ENCODE measurements around the gene NECTIN2.
"Not testable (repeated sequence)": the region's sequence is repeated elsewhere in the genome, so short reads cannot be mapped to it uniquely, and the experiment has no call there.

Gene NECTIN2

GRCh38 chr19:44847144-44848035 is 1.3 kb downstream of the NECTIN2 start:
- DNase-seq (ENCODE audit: low read depth in 1 of 2, low spot score in 1 of 2), result peak in 1 of 2 experiments; percentile 85
- TF ChIP-seq JUND (IDR thresholded peaks at IDR 0.05; ENCODE audit: low read depth), result no peak
- in situ Hi-C loops (cut with HindIII; ENCODE audit: low pct_unique_long_range_greater_than_20kb, low sequenced_read_pairs), result no loop called here

- in situ Hi-C loops (cut with HindIII; ENCODE audit: low pct_unique_long_range_greater_than_20kb, low sequenced_read_pairs), result no loop called here
- no peak for TF ChIP-seq JUND (IDR thresholded peaks at IDR 0.05; ENCODE audit: low read depth)
- DNase-seq (ENCODE audit: low read depth in 1 of 2, low spot score in 1 of 2), result no peak
These were observed 2.1 kb downstream of the NECTIN2 start for GRCh38 chr19:44848036-44848811.

DNA sequence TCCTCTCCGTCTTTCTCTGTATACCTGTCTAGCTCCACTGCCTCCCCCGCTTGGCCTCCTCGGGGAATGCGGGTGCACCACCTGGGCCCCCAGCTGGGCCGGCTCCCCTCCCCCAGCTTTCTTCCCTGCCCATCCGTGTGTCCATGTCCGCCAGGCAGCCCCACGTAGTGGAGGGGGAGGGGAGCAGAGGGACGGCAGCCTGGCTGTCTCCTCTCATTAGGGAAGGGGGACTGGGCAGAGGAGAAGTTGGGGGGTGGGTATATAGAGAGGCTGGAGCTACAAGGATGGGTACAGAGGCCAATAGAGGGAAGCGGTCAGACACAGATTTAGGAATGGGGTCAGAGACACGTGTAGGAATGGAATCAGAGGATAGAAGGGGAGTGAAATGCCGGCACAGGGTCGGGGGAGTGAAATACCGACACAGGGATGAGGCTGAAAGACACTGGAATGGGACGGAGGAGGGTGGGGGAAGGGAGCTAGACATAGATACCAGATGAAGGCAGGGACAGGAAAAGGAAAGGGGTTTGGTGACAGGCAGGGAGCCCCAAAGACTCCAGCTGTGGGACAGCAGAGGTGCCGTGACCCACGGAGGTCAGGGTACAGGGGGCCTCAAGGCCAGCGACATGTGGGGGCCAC is 2.8 kb downstream of the NECTIN2 start:
- no peak for TF ChIP-seq JUND (IDR thresholded peaks at IDR 0.05; ENCODE audit: low read depth)
- no peak for DNase-seq (ENCODE audit: low read depth in 1 of 2, low spot score in 1 of 2)
- in situ Hi-C loops (cut with HindIII; ENCODE audit: low pct_unique_long_range_greater_than_20kb, low sequenced_read_pairs), result no loop called here

DNA sequence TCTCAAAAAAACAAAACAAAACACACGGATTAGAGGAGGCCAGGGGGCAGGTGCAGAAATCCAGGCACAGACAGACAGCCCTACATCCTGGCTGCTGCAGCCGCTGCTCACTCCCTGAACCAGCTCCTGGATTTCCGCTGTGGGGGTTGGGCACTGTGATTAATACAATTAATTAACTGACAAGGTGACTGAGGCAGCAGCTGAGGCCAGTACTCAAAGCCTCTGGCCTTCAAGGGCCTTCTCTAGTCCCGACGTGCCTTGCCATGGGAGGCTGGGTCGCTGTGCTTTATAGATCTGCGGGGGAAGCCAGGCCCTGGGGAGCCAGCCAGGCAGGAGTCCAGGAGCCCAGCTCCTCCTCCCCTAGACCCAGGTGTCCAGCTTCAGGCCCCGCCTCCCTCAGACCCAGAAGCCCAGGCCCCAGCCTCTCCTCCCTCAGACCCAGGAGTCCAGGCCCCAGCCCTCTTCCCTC is 4.6 kb downstream of the NECTIN2 start:
- no peak for TF ChIP-seq JUND (IDR thresholded peaks at IDR 0.05; ENCODE audit: low read depth)
- in situ Hi-C loops (cut with HindIII; ENCODE audit: low pct_unique_long_range_greater_than_20kb, low sequenced_read_pairs), result no loop called here

GRCh38 chr19:44851427-44851826 is 5.3 kb downstream of the NECTIN2 start:
- no peak for TF ChIP-seq JUND (IDR thresholded peaks at IDR 0.05; ENCODE audit: low read depth)

More for the DNA sequence above, 4.6 kb downstream of the NECTIN2 start:
- peak in 1 of 2 experiments; percentile 46 for DNase-seq (ENCODE audit: low read depth in 1 of 2, low spot score in 1 of 2)

DNA sequence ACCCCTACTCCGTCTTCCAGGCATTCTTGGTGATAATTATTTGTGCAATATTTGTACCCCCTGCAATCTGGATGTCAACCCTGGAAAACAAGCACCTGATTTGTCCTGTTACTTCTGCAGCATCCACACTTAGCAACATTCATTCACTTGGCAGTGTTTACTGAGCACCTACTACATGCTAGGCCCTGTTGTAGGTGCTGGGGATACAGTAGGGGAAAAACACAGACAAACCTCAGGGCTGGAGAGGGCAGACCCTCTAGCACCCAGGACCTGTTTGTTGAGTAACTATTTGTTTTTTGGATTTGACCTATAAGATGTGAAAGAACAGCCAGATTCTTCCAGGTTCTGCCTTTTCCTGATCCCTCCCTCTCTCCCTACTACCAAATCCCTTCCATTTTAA is 9.5 kb downstream of the NECTIN2 start:
- TF ChIP-seq JUND (IDR thresholded peaks at IDR 0.05; ENCODE audit: low read depth), result no peak
- no peak for DNase-seq (ENCODE audit: low read depth in 1 of 2, low spot score in 1 of 2)
- in situ Hi-C loops (cut with HindIII; ENCODE audit: low pct_unique_long_range_greater_than_20kb, low sequenced_read_pairs), result no loop called here

More at GRCh38 chr19:44851427-44851826, 5.3 kb downstream of the NECTIN2 start:
- DNase-seq (ENCODE audit: low read depth in 1 of 2, low spot score in 1 of 2), result no peak
- in situ Hi-C loops (cut with HindIII; ENCODE audit: low pct_unique_long_range_greater_than_20kb, low sequenced_read_pairs), result no loop called here

- in situ Hi-C loops (cut with HindIII; ENCODE audit: low pct_unique_long_range_greater_than_20kb, low sequenced_read_pairs), result no loop called here
- TF ChIP-seq JUND (IDR thresholded peaks at IDR 0.05; ENCODE audit: low read depth), result no peak
- DNase-seq (ENCODE audit: low read depth in 1 of 2, low spot score in 1 of 2), result no peak
These were observed 10.5 kb downstream of the NECTIN2 start for GRCh38 chr19:44856421-44857083.

- in situ Hi-C loops (cut with HindIII; ENCODE audit: low pct_unique_long_range_greater_than_20kb, low sequenced_read_pairs), result no loop called here
- TF ChIP-seq JUND (IDR thresholded peaks at IDR 0.05; ENCODE audit: low read depth), result no peak
- no peak for DNase-seq (ENCODE audit: low read depth in 1 of 2, low spot score in 1 of 2)
These were observed 11.7 kb downstream of the NECTIN2 start for GRCh38 chr19:44857837-44858236.

GRCh38 chr19:44861576-44861975 is 15.5 kb downstream of the NECTIN2 start:
- DNase-seq (ENCODE audit: low read depth in 1 of 2, low spot score in 1 of 2); in situ Hi-C loops (cut with HindIII; ENCODE audit: low pct_unique_long_range_greater_than_20kb, low sequenced_read_pairs): not testable (repeated sequence)

GRCh38 chr19:44863990-44864389 is 17.9 kb downstream of the NECTIN2 start:
- in situ Hi-C loops (cut with HindIII; ENCODE audit: low pct_unique_long_range_greater_than_20kb, low sequenced_read_pairs), result no loop called here
- TF ChIP-seq JUND (IDR thresholded peaks at IDR 0.05; ENCODE audit: low read depth), result no peak
- no peak for DNase-seq (ENCODE audit: low read depth in 1 of 2, low spot score in 1 of 2)

GRCh38 chr19:44865196-44865767 is 19.2 kb downstream of the NECTIN2 start:
- TF ChIP-seq JUND (IDR thresholded peaks at IDR 0.05; ENCODE audit: low read depth), result no peak
- in situ Hi-C loops (cut with HindIII; ENCODE audit: low pct_unique_long_range_greater_than_20kb, low sequenced_read_pairs), result no loop called here
- DNase-seq (ENCODE audit: low read depth in 1 of 2, low spot score in 1 of 2), result no peak

GRCh38 chr19:44866664-44867063 is 20.6 kb downstream of the NECTIN2 start:
- in situ Hi-C loops (cut with HindIII; ENCODE audit: low pct_unique_long_range_greater_than_20kb, low sequenced_read_pairs), result no loop called here
- DNase-seq (ENCODE audit: low read depth in 1 of 2, low spot score in 1 of 2), result no peak
- no peak for TF ChIP-seq JUND (IDR thresholded peaks at IDR 0.05; ENCODE audit: low read depth)
